Measurements from ENCODE around the gene TRAF2.

DNA sequence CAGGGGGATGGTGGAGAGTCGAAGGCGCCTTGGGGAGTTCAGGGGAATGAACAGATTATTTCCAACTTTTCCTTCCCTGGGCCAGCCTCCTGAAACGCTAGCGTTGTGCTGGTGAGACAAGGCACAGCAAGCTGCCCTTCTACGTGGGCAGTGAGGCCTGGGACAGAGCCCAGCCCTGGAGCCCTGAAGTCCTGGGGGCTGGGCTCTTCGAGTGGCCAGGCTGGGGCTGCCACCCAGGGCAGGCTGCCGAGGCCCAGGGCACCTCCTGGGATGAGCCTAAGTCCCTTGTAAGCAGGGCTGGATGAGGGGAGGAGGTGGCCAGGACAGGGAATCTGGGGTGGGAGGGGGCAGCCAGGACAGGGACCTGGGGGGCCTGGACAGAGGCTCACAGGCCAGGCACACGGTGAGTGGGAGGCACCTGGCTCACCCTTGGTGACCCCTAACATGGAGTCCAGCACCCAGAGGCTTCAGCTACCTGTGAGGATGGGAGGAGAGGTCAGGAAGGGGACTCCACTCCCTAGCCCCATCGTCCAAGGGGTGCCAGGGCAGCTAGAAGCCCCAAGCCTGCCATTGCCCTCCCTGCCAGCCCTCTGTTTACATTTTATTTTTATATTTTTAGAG is 64.5 kb downstream of the TRAF2 start:
- TF ChIP-seq, protein P1, sequence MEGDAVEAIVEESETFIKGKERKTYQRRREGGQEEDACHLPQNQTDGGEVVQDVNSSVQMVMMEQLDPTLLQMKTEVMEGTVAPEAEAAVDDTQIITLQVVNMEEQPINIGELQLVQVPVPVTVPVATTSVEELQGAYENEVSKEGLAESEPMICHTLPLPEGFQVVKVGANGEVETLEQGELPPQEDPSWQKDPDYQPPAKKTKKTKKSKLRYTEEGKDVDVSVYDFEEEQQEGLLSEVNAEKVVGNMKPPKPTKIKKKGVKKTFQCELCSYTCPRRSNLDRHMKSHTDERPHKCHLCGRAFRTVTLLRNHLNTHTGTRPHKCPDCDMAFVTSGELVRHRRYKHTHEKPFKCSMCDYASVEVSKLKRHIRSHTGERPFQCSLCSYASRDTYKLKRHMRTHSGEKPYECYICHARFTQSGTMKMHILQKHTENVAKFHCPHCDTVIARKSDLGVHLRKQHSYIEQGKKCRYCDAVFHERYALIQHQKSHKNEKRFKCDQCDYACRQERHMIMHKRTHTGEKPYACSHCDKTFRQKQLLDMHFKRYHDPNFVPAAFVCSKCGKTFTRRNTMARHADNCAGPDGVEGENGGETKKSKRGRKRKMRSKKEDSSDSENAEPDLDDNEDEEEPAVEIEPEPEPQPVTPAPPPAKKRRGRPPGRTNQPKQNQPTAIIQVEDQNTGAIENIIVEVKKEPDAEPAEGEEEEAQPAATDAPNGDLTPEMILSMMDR (IDR thresholded peaks at IDR 0.05; ENCODE audit: low read depth, low read length): no peak
- TF ChIP-seq POLR2A (IDR thresholded peaks at IDR 0.05; ENCODE audit: extremely low read depth, insufficient read length) (no peak), MYC (IDR thresholded peaks at IDR 0.05; ENCODE audit: low read depth, low read length) (no peak)
- TF ChIP-seq, protein P2, sequence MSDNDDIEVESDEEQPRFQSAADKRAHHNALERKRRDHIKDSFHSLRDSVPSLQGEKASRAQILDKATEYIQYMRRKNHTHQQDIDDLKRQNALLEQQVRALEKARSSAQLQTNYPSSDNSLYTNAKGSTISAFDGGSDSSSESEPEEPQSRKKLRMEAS (IDR thresholded peaks at IDR 0.05; ENCODE audit: low read depth, low read length): no peak
